ENCODE measurements around the gene TEKTIP1.

Gene TEKTIP1

GRCh38 chr19:3538258-3538929 is 580 bp upstream of the TEKTIP1 start:
- DNase-seq = no peak

- DNase-seq = no peak
Observed at GRCh38 chr19:3539756-3540118, 763 bp downstream of the TEKTIP1 start.

GRCh38 chr19:3543150-3544057 is 4.4 kb downstream of the TEKTIP1 start:
- DNase-seq = no peak

DNA sequence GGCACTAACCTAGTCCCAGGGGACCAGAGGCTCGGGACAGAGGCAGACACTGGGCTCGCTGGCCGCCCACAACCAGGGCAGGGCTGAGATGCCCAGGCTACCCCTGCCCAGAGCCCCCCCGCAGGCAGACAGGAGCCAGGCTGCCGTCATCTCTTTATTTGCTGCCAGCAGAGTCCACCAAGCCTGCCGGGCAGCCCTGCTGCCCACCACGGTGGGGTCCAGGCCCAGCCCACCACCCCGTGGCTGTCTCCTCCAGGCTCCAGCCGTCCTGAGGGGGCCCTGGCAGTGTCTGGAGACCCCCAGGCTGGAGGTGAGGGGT is 5.0 kb downstream of the TEKTIP1 start:
- no peak for DNase-seq

DNA sequence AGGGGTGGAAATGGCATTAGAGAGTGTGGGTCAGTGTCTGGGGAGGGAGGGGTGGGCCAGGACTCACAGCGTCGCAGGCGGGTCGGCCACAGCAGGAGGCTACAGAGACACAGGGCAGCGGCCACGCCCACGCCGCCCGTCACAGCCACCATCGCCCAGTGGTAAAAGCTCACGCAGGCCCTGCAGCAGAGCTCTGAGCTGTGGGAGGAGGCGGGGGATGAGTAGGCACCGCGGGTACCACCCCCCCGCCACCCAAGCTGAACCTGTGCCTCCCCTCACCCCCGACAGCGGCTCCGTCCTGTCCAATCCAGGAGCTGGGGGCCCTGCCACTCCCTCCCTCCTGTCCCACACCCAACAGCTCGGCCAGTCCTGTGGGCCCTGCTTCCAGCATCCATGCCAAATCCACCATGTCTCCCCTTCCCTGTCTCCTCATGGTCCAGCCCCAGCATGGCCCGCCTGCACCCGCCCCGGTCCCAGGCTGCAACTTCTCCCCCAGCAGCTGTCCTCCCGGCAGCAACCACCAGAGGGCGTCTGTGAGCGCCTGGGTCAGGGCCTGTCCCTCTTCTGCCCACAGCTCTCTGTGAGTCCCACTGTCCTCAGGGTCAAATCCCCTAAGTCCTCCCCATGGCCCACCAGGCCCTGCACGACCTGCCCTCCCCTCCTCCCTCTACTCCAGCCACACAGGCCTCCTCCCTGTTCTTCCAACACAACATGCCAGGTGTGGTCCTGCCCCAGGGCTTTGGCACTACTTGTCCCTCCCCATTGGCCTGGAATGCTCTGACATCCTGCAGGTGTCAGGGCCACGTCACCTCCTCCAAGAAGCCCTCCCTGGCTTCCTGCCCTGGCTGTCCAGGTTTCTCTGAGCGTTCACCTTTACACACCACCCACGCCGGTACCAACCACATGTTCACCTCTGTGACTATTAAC is 6.0 kb downstream of the TEKTIP1 start:
- DNase-seq = no peak

DNA sequence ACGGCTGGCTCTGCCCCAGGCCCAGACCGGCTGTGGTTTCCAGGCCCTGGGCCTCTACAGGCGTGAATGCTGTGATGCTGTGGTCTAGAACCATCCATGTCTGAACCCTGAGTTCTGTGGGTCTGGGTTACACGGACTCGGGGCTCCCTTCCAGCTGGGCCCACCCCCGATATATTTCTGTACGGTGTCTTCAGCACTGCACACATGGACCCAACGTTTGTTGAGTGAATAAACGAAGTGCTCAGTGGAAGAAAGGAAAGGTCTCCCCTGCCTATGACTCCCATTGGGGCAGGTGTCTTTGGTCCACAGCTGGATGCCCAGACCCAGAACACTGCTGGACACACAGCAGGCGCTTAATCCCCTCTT is 6.7 kb downstream of the TEKTIP1 start:
- no peak for DNase-seq

DNA sequence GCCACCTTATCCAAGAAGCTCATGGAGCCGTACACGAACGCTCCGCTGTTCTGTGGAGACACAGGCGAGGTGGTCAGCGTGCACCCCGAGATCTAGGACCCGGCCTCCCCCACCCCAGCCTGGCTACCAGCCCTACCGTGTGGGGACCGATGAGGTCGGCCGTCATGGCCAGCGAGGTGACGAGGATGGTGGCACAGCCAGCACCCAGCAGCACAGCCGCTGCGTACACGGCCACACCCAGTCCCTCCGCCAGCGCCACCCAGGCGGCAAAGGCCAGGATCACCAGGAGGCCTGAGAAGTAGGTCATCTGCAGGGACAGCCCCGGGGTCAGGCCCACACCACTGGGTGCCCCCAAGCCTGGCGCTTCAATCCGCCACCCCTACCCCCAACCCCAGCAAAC is 7.1 kb downstream of the TEKTIP1 start:
- DNase-seq = no peak

DNA sequence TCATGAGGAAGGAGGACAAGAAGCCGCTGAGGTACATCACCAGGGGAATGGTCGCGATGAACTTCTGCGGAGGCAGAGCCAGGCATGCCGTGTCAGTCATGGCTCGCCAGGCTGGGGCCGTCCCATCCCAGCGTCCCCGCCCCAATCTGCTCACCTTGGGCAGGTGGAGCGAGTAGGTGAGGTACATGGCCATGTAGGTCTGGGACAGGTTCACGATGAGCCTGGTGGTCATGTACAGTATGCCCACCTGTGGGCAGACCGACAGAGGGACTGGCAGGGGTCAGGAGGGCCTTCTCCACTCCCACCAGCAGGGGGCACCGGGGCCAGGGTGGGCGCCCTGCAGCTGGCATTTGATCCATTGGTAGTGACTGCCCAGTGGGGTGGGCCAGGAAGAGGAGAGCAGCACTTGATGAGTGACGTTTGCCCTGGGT is 8.3 kb downstream of the TEKTIP1 start:
- DNase-seq = no peak

DNA sequence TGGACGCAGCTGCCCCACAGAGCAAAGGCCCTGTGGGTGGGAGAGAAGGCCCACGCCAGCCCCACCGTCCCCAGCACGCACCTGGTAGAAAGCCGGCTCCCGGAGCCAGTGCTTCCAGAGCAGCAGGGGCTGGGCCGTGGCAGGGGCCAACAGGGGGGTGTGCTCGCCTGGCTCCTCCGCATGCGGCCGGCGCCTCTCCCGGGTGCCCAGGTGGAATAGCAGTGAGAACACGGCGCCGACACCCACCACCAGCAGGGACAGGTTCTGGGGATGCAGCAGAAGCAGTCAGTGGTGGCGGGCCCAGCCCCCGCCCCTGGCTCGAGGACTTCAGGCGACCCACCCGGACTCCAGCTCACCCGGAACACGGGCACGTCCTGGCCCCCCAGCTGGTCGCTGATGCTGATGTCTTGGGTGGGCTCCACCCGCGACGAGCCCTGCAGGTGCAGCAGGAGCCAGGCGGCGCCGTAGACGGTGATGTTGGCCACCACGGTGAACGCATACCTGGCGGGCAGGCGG is 8.9 kb downstream of the TEKTIP1 start:
- no peak for DNase-seq

DNA sequence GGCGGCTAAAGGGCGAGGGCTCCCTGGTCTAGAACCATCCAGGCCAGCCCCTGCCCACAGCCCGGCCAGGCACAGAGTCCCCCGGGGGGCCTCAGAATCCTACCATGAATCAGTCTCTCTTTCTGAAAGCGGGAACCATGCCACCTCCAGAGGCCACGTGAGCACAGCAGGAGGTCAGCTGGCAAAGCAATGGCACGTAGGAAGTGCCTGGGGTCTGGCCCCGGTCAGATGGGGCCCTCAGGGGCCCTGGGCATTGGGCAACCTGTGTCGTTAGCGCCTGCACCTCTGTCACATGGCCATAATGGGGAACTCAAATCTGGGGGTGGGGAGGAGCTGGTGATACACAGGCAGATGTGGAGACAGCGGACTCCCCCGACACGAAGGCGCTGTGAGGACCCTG is 9.6 kb downstream of the TEKTIP1 start:
- no peak for DNase-seq

DNA sequence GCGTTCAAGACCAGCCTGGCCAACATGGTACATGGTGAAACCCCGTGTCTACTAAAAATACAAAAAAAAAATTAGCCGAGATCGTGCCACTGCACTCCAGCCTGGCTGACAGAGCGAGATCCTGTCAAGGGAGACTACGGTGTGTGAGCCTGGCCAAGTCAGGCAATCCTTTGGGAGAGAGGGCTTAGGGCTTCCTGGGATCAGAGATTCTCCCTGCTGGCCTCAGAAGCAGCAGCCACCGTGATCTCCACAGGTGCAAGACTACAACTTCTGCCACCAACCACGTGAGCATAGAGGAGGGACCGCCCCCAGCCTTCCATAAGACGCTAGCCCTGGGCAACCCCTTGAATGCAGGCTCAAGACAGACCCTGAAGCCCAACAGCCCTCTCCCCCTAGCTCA is 10.8 kb downstream of the TEKTIP1 start:
- DNase-seq = no peak

DNA sequence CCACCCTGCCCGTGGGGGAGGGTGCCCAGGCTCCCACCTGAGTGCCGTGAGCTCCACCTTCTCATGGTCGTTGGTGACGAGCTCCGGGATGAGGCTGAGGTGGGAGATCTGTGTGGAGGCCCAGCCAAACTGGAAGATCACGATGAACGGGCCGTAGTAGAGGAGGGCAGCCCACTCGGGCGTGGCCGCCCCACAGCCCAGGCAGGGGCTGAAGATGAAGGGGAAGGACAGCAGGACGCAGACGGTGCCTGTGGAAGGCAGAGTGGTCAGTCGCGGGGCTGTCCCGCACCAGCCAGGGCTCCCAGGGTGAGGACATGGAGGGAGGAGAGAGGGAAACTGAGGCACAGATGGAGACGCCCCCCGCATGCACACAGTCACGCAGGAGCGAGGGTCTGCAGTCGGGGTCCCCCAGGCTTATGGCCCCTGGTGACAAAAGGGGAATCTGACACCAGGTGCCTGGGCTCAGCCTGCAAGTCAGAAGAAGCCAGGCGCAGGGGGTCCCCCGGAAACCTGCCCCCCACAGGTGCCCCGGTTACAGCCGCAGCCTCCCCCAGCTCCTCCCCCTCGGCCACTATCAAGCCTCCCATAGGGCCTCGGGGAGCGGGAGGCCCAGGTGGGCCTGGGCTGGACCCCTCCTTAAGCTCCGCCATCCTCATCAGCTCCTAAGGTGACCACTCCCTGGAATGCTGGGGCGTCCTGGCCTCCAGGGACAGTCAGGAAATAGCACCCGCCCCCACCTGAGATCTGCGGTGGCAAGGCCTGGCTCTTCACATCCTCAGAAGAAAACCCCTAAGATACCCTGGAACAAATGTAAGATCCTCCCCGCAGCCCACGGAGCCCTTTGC is 12.2 kb downstream of the TEKTIP1 start:
- DNase-seq = no peak

DNA sequence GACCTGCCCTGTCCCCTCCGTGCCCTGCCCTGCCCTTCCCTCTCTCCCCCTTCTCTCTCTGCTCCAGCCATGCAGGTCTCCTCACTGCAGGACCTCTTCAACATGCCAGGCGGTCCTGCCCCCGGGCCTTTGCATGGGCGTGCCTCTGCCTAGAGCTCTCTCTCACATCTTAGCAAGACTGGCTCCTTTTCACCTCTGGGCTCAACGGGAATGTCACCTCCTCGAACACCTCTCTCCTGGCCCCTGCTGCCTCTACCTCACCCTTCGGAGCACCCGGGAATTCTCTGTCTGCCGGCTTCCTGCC is 12.8 kb downstream of the TEKTIP1 start:
- DNase-seq = no peak

- no peak for DNase-seq
Observed at GRCh38 chr19:3554254-3555083, 15.5 kb downstream of the TEKTIP1 start.

GRCh38 chr19:3555653-3556422 is 16.9 kb downstream of the TEKTIP1 start:
- no peak for DNase-seq

DNA sequence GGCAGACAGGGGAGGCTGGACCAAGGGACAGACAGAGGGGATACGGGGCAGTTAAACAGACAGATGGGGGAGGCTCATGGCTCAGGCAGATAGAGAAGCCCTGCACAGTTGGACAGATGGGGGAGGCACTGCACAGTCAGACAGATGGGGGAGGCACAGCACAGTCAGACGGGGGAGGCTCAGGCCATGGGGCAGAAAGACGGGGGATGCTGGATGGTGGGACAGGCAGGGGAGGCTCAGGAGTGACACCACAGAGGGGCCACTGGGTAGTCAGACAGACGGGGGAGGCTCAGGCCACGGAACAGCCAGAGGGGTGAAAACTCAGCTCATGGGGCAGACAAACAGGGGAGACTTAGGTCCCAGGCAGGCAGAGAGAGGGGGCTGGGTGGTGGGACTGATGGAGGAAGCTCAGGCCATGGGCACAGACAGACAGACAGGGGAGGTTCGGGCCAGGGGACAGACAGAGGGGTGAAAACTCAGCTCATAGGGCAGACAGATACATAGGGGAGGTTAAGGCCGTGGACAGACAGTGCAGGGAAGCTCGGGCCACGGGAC is 17.5 kb downstream of the TEKTIP1 start:
- no peak for DNase-seq

DNA sequence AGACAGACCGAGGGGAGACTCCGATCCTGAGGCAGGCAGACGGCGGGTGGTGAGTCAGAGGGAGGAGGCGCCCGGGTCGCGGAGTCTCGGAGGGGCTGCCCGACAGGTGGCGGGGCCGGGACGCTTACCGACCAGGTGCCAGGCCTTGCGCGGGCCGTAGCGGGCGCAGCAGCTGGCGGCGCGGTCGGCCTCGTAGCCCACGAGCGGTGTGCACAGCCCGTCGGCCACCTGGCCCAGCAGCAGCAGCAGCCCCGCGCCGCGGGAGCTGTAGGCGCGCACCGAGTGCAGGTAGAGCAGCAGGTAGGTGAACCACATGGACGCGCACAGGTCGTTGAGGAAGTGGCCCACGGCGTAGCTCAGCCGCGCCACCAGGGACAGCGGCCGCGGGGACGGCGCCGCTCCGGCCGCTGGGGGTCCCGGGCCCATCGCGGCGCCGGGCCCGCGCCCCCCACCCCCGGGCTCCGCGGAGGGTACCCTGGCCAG is 18.0 kb downstream of the TEKTIP1 start:
- no peak for DNase-seq

- peak; percentile 85 for DNase-seq
Observed at GRCh38 chr19:3557461-3558248, 18.7 kb downstream of the TEKTIP1 start, which contains the start of gene MFSD12. Gene MFSD12 (minus strand): TSS chr19:3557586. CDS start chr19:3557403, 183 bp downstream.

Measured in NCI-H1048 (cell line).